Glutamatergic neuron (in vitro differentiated cells): ENCODE measurements around the gene BAIAP2L1. TPM values are rescaled to one million over a fixed set of nuclear protein-coding genes. Genes with fewer than 3 reads are reported as not detected.

Experiments
- DNase-seq: peaks from one replicate; pipeline ENCODE4 v3.0.0; 2022
- H3K27ac Mint-ChIP-seq: one replicate; pipeline ENCODE4 v1.8.0; 2020; ENCODE audit warnings: mild to moderate bottlenecking, mixed read lengths, inconsistent platforms; ENCODE audit not compliant: unreplicated experiment
- H3K27me3 Mint-ChIP-seq: one replicate; pipeline ENCODE4 v1.8.0; 2020; ENCODE audit warnings: mild to moderate bottlenecking, moderate library complexity, mixed read lengths, inconsistent platforms; ENCODE audit not compliant: unreplicated experiment
- H3K36me3 Mint-ChIP-seq: one replicate; pipeline ENCODE4 v1.8.0; 2020; ENCODE audit warnings: mild to moderate bottlenecking, mixed read lengths, inconsistent platforms; ENCODE audit not compliant: unreplicated experiment
- H3K4me1 Mint-ChIP-seq: one replicate; pipeline ENCODE4 v1.8.0; 2020; ENCODE audit warnings: mild to moderate bottlenecking, low read depth, mixed read lengths, inconsistent platforms; ENCODE audit not compliant: unreplicated experiment
- H3K4me3 Mint-ChIP-seq: one replicate; pipeline ENCODE4 v1.8.0; 2020; ENCODE audit warnings: mild to moderate bottlenecking, mixed read lengths, inconsistent platforms; ENCODE audit not compliant: unreplicated experiment
- H3K9me3 Mint-ChIP-seq: one replicate; pipeline ENCODE4 v1.8.0; 2020; ENCODE audit warnings: mild to moderate bottlenecking, moderate library complexity, mixed read lengths, inconsistent platforms; ENCODE audit not compliant: unreplicated experiment
- CTCF ChIP-seq: fragments of 200-600 bp; sonication (generic); IDR thresholded peaks from one replicate; pipeline ENCODE4 v1.5.0; 2021; ENCODE audit not compliant: partially characterized antibody, unreplicated experiment
- total RNA-seq: library from RNA; stranded (reverse); fragmentation: NEBNext Ultra II Directional; extraction: Animal tissue kit (Norgen Biotek cat#: 25700); gene quantifications from one replicate; pipeline ENCODE4 v1.2.1, GENCODE V29; 2021; ENCODE audit not compliant: unreplicated experiment

BAIAP2L1 gene
- total RNA-seq, 1 donor from 2014 or later = 0.66 TPM

GRCh38 chr7:98339043-98339442 lies 61.8 kb downstream of the BAIAP2L1 start:
- Mint-ChIP-seq H3K27me3 (no peaks in the 10 kb centered on the region), H3K36me3 (peaks cover 8% of the 10 kb centered on the region), H3K4me3 (no peak overlapping the region), H3K4me1 (no peaks in the 10 kb centered on the region), H3K27ac (no peak overlapping the region), H3K9me3 (peaks cover 2% of the 10 kb centered on the region)
- DNase-seq = no peak
- TF ChIP-seq CTCF = no peak

- Mint-ChIP-seq H3K4me1 (no peaks in the 10 kb centered on the region), H3K27ac (no peak overlapping the region), H3K36me3 (peaks cover 8% of the 10 kb centered on the region), H3K27me3 (no peaks in the 10 kb centered on the region), H3K4me3 (no peak overlapping the region), H3K9me3 (peaks cover 2% of the 10 kb centered on the region)
- TF ChIP-seq CTCF = no peak
- DNase-seq = no peak
Observed at GRCh38 chr7:98338441-98338840, 62.4 kb downstream of the BAIAP2L1 start.

GRCh38 chr7:98335411-98335977 lies 65.4 kb downstream of the BAIAP2L1 start:
- TF ChIP-seq CTCF = no peak
- H3K27ac Mint-ChIP-seq = no peak overlapping the region
- peaks cover 2% of the 10 kb centered on the region for H3K9me3 Mint-ChIP-seq
- no peaks in the 10 kb centered on the region for H3K4me1 Mint-ChIP-seq
- no peaks in the 10 kb centered on the region for H3K27me3 Mint-ChIP-seq
- no peak for DNase-seq
- H3K4me3 Mint-ChIP-seq = no peak overlapping the region
- H3K36me3 Mint-ChIP-seq = peaks cover 8% of the 10 kb centered on the region

- Mint-ChIP-seq H3K4me1 (no peaks in the 10 kb centered on the region), H3K27ac (no peak overlapping the region), H3K36me3 (peaks cover 1% of the 10 kb centered on the region), H3K4me3 (no peak overlapping the region), H3K9me3 (peaks cover under 1% of the 10 kb centered on the region), H3K27me3 (no peaks in the 10 kb centered on the region)
- no peak for DNase-seq
- no peak for TF ChIP-seq CTCF
Observed at GRCh38 chr7:98334081-98334480, 66.8 kb downstream of the BAIAP2L1 start.

- no peak for DNase-seq
- no peak for TF ChIP-seq CTCF
- Mint-ChIP-seq H3K4me3 (no peak overlapping the region), H3K36me3 (no peaks in the 10 kb centered on the region), H3K27ac (no peak overlapping the region), H3K4me1 (peaks cover 2% of the 10 kb centered on the region), H3K9me3 (no peaks in the 10 kb centered on the region), H3K27me3 (no peaks in the 10 kb centered on the region)
Observed at GRCh38 chr7:98330926-98331529, 69.9 kb downstream of the BAIAP2L1 start.
